Caki2 (cell line): ENCODE measurements around the gene REEP2. TPM values are rescaled to one million over a fixed set of nuclear protein-coding genes. Genes with fewer than 3 reads are reported as not detected.
A peak's percentile ranks its signal among the peaks of the same experiment; 100 is the strongest.

ENCODE experiments used
- DNase-seq: peaks from one replicate; pipeline ENCODE4 v3.0.0-alpha.2; 2015; ENCODE audit warnings: low read depth
- in situ Hi-C: cut with HindIII; loops from 2 replicates; pipeline ENCODE4 v1.10.0; 2016; ENCODE audit warnings: low sequenced_read_pairs, low pct_unique_long_range_greater_than_20kb, mixed read lengths
- total RNA-seq: library from RNA; depleted of rRNA; stranded (reverse); fragments of >200 nt; shearing (Covaris generic); gene quantifications from 2 replicates; pipeline ENCODE4 v1.2.3, GENCODE V29; 2014; ENCODE audit warnings: low replicate concordance; rRNA removed

REEP2 gene
- total RNA-seq, 1 experiment from 2014 or later = 1.5 TPM

GRCh38 chr5:138488481-138488945 lies 49.7 kb downstream of the REEP2 start:
- in situ Hi-C loops = no loop called here
- DNase-seq = no peak

- in situ Hi-C loops = no loop called here
- no peak for DNase-seq
These were observed 50.8 kb downstream of the REEP2 start for GRCh38 chr5:138489683-138490061.

GRCh38 chr5:138490648-138491283 lies 51.9 kb downstream of the REEP2 start:
- in situ Hi-C loops = no loop called here
- DNase-seq = no peak

- in situ Hi-C loops = no loop called here
- DNase-seq = no peak
These were observed 52.4 kb downstream of the REEP2 start for GRCh38 chr5:138491284-138491648.

- in situ Hi-C loops = no loop called here
- peak; percentile 66 for DNase-seq
These were observed 53.1 kb downstream of the REEP2 start for GRCh38 chr5:138491669-138492559.

- no peak for DNase-seq
- in situ Hi-C loops = no loop called here
These were observed 53.7 kb downstream of the REEP2 start for GRCh38 chr5:138492560-138493045.

GRCh38 chr5:138495351-138495750 lies 56.5 kb downstream of the REEP2 start:
- in situ Hi-C loops = no loop called here
- no peak for DNase-seq

Other genes with a start within 250 kb of the REEP2 start
- 16.0 and 17.6 TPM in 2 replicates for gene CDC23, start 225.7 kb upstream of the REEP2 start, total RNA-seq
- not detected in 2 replicates for gene GFRA3, start 164.4 kb upstream of the REEP2 start, total RNA-seq
- gene CDC25C, start 107.3 kb upstream of the REEP2 start, total RNA-seq = 8.7 and 13.4 TPM in 2 replicates
- gene FAM53C, start 100.8 kb upstream of the REEP2 start, total RNA-seq = 12.9 and 16.6 TPM in 2 replicates
- 16.8 and 16.9 TPM in 2 replicates for gene KDM3B, start 86.4 kb upstream of the REEP2 start, total RNA-seq
- 0.75 and 1.0 TPM in 2 replicates for gene EGR1, start 26.4 kb downstream of the REEP2 start, total RNA-seq
- gene ETF1, start 104.2 kb downstream of the REEP2 start, total RNA-seq = 45.2 and 68.5 TPM in 2 replicates
- 234 and 247 TPM in 2 replicates for gene HSPA9, start 136.3 kb downstream of the REEP2 start, total RNA-seq